GM12878 (cell line): ENCODE measurements around the gene ZDHHC14. TPM values are rescaled to one million over a fixed set of nuclear protein-coding genes. Genes with fewer than 3 reads are reported as not detected.

Experiments
- ATAC-seq: fragments of 200-7000 bp; cut with Tn5 transposase; 3 replicates; pipeline ENCODE4 v1.9.1; 2020; ENCODE audit warnings: mild to moderate bottlenecking, moderate library complexity
- BruUV-seq: library from RNA; stranded (reverse); fragments of 400-500 nt; replicated peaks from 2 replicates; lab custom pipeline; 2021; lab: Mats Ljungman, UMichigan
- CTCF ChIA-PET: fragments of 300-600 bp; sonication (Branson Sonifier 250); formaldehyde crosslinking; extraction: SDS; loops from one replicate; lab custom pipeline; 2021; ENCODE audit warnings: inconsistent platforms; lab: Yijun Ruan, JAX
- POLR2A ChIA-PET: fragments of 350-600 bp; formaldehyde crosslinking; extraction: SDS; loops from one replicate; lab custom pipeline; 2021; ENCODE audit warnings: inconsistent platforms; lab: Charles Lee
- RAD21 ChIA-PET: fragments of 300-600 bp; sonication (Branson Sonifier 250); formaldehyde crosslinking; loops from one replicate; lab custom pipeline; 2023; ENCODE audit warnings: antibody characterized with exemption; ENCODE audit not compliant: unreplicated experiment; lab: Charles Lee
- SMC1A ChIA-PET: fragments of 300-600 bp; sonication (Branson Sonifier 250); formaldehyde crosslinking; loops from one replicate; lab custom pipeline; 2023; ENCODE audit not compliant: unreplicated experiment, uncharacterized antibody; lab: Charles Lee
- DNase-seq: peaks from one replicate; pipeline ENCODE4 v3.0.0-alpha.2; 2011; ENCODE audit warnings: low read depth, low spot score
- FAIRE-seq: peaks from 3 replicates; lab custom pipeline; 2011; peaks lifted over from hg19 to GRCh38; lab: Jason Lieb, UNC
- H2AFZ ChIP-seq: 2 replicates; pipeline ENCODE4 v1.6.0; 2011; ENCODE audit warnings: low read depth, low read length, control low read depth; ENCODE audit not compliant: control insufficient read depth
- H3K27ac ChIP-seq: 2 replicates; pipeline ENCODE4 v1.5.1; 2011; ENCODE audit warnings: control low read depth; ENCODE audit not compliant: control insufficient read depth, insufficient read depth
- H3K27me3 ChIP-seq, 2 experiments: replicated peaks in 1 of 2; 2 replicates each; pipeline versions ENCODE4 v1.6.0 to v1.6.1; 2011; ENCODE audit warnings: low read length in 1 of 2; ENCODE audit not compliant: control insufficient read depth in 2 of 2, insufficient read depth in 2 of 2
- H3K36me3 ChIP-seq, 2 experiments: 2 replicates each; pipeline ENCODE4 v1.5.1; 2011; ENCODE audit warnings: low read length in 1 of 2; ENCODE audit not compliant: control insufficient read depth in 2 of 2, insufficient read depth in 2 of 2
- H3K4me1 ChIP-seq: 2 replicates; pipeline ENCODE4 v1.6.1; 2011; ENCODE audit warnings: mild to moderate bottlenecking, low read length, moderate library complexity, mixed read lengths; ENCODE audit not compliant: control insufficient read depth, insufficient read depth
- H3K4me2 ChIP-seq: 2 replicates; pipeline ENCODE4 v1.6.0; 2011; ENCODE audit warnings: control low read depth; ENCODE audit not compliant: control insufficient read depth, insufficient read depth
- H3K4me3 ChIP-seq: fragments of 200-600 bp; sonication (generic); 2 replicates; pipeline ENCODE4 v1.5.1; 2016
- H3K79me2 ChIP-seq: 2 replicates; pipeline ENCODE4 v1.6.0; 2011; ENCODE audit warnings: low read length; ENCODE audit not compliant: control insufficient read depth, insufficient read depth
- H3K9ac ChIP-seq: 2 replicates; pipeline ENCODE4 v1.8.0; 2011; ENCODE audit warnings: low read length, control low read depth, mixed read lengths; ENCODE audit not compliant: control insufficient read depth, insufficient read depth
- H3K9me3 ChIP-seq: replicated peaks from 3 replicates; pipeline ENCODE4 v1.5.1; 2011; ENCODE audit warnings: mild to moderate bottlenecking, low read length; ENCODE audit not compliant: control insufficient read depth, insufficient read depth
- H4K20me1 ChIP-seq: 2 replicates; pipeline ENCODE4 v1.6.0; 2011; ENCODE audit not compliant: control insufficient read depth, insufficient read depth
- DPF2 ChIP-seq: fragments of 450-650 bp; IDR thresholded peaks from 2 replicates; pipeline ENCODE4 v1.6.1; 2017; ENCODE audit warnings: mild to moderate bottlenecking
- FOS ChIP-seq: IDR thresholded peaks from 3 replicates; pipeline ENCODE4 v1.6.1; 2011; ENCODE audit warnings: borderline replicate concordance; ENCODE audit not compliant: insufficient read length; ENCODE audit errors: extremely low read depth
- MAX ChIP-seq: IDR thresholded peaks from 2 replicates; pipeline ENCODE4 v1.6.1; 2012; ENCODE audit warnings: low read depth, low read length, improper control_type of control experiment
- NKRF ChIP-seq: fragments of 450-650 bp; conservative IDR thresholded peaks from 2 replicates; pipeline ENCODE4 v1.6.1; 2017; ENCODE audit warnings: mild to moderate bottlenecking, moderate library complexity
- WRNIP1 ChIP-seq: IDR thresholded peaks from 2 replicates; pipeline ENCODE4 v1.6.1; 2011; ENCODE audit warnings: low read depth, low read length, improper control_type of control experiment, borderline replicate concordance
- ZNF207 ChIP-seq: fragments of 450-650 bp; IDR thresholded peaks from 2 replicates; pipeline ENCODE4 v1.6.1; 2014; ENCODE audit warnings: antibody characterized with exemption, mild to moderate bottlenecking, borderline replicate concordance
- ZNF384 ChIP-seq: IDR thresholded peaks from 2 replicates; pipeline ENCODE4 v1.6.1; 2012; ENCODE audit warnings: low read depth, mild to moderate bottlenecking, low read length, improper control_type of control experiment, borderline replicate concordance
- ZZZ3 ChIP-seq: IDR thresholded peaks from 2 replicates; pipeline ENCODE4 v1.6.1; 2011; ENCODE audit warnings: low read depth; ENCODE audit not compliant: control insufficient read depth, insufficient read length
- WGBS: methylation state at CpG from one replicate; pipeline ENCODE4 v1.1.6; 2016; ENCODE audit warnings: low lambda C conversion rate; ENCODE audit not compliant: insufficient replicate concordance, insufficient coverage; ENCODE audit errors: missing lambda C conversion rate; 5-methylcytosine and 5-hydroxymethylcytosine counted together
- in situ Hi-C: fragments of 300-500 bp; cut with MboI; formaldehyde crosslinking; loops from 9 replicates; pipeline ENCODE4 v1.14.3; 2018; ENCODE audit warnings: mixed read lengths
- intact Hi-C: fragments of 100-400 bp; cut with micrococcal nuclease; formaldehyde crosslinking; loops from one replicate; pipeline ENCODE4 v1.14.2; 2022; ENCODE audit not compliant: unreplicated experiment
- polyA plus RNA-seq, 11 experiments: library from polyadenylated mRNA; depleted of rRNA in 4 of 11; unstranded in 6 of 11; stranded (reverse) in 5 of 11; fragments of >200 nt; fragmentation: Nextera tagmentation in 4 of 11; fragmentation: Illumina TruSeq in 1 of 11; extraction: Ambion mirVana in 4 of 11; extraction: Trizol in 1 of 11; gene quantifications; 1 replicate in 1 of 11; 2 replicates in 10 of 11; pipeline versions ENCODE4 v1.2.1 to v1.2.3, GENCODE V29; 2011 to 2016; ENCODE audit warnings: inconsistent platforms in 2 of 11, missing spikeins in 2 of 11, low read depth in 1 of 11
- total RNA-seq, 4 experiments: library from RNA; depleted of rRNA in 3 of 4; stranded (reverse); fragments of >200 nt in 3 of 4; fragmentation: Illumina TruSeq in 1 of 4; extraction: Trizol in 1 of 4; gene quantifications; 2 replicates each; pipeline versions ENCODE4 v1.2.1 to v1.2.3, GENCODE V29; 2013 to 2021

ZDHHC14 gene
- total and polyA plus RNA-seq, 10 of the 15 experiments (the other 5 are each of a cell fraction or from before 2014, with no cell fraction given): 0.15 to 16.0 (median 0.76) TPM; not detected in 1

DNA sequence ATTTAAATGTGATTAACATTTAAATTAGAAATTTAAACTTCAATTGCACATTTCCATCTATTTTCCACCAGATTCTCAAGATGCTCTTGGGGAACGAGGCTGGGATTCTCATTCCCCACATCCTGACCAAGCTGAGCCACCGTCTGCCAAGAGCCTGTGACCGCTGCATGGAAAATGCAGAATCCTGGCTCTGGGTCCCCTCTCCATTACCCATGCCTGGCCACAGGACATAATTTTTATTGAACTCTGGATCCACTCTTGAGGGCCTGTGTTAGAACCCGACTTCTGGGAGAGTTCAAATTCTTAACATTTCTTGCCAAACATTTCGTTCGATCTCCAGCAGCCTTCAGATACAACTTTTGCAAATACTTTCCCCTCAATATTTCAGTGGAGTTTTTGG lies 240.4 kb downstream of the ZDHHC14 start:
- intact Hi-C loops: no loop called here
- ChIA-PET RAD21 (no interaction called here), CTCF (interaction anchor here (1.4 kb wide), 1 partner anchor 307 kb away, joined by 3 read pairs; no protein-coding TSS in a partner anchor)

More for the DNA sequence above, 240.4 kb downstream of the ZDHHC14 start:
- Histone ChIP-seq H3K4me1 (no peaks in the 10 kb centered on the region), H4K20me1 (no peaks in the 10 kb centered on the region), H2AFZ (no peak overlapping the region), H3K9me3 (no peaks in the 10 kb centered on the region; the same call in 2 of the 3 replicates), H3K79me2 (no peaks in the 10 kb centered on the region), H3K4me2 (no peak overlapping the region), H3K27ac (no peak overlapping the region), H3K27me3 (no peaks in the 10 kb centered on the region), H3K9ac (no peak overlapping the region), H3K36me3 (no peaks in the 10 kb centered on the region; a peak in 1 of 4 replicates), H3K4me3 (no peak overlapping the region)
- SMC1A ChIA-PET: no interaction called here
- no TSS peak for BruUV-seq
- 79% methylated on average over 6 of the region's 6 CpGs for WGBS
- TF ChIP-seq ZZZ3 (no peak), MAX (no peak), ZNF207 (no peak), WRNIP1 (no peak), NKRF (no peak), FOS (no peak), ZNF384 (no peak), DPF2 (no peak)
- no peak for FAIRE-seq
- DNase-seq: no peak
- no peak for ATAC-seq
- in situ Hi-C loops: no loop called here
- POLR2A ChIA-PET: no interaction called here
